ENCODE measurements around the gene BCOR. TPM values are rescaled to one million over a fixed set of nuclear protein-coding genes. Genes with fewer than 3 reads are reported as not detected.

The BCOR gene
- total RNA-seq, 1 donor from 2014 or later, result 37.3 TPM

DNA sequence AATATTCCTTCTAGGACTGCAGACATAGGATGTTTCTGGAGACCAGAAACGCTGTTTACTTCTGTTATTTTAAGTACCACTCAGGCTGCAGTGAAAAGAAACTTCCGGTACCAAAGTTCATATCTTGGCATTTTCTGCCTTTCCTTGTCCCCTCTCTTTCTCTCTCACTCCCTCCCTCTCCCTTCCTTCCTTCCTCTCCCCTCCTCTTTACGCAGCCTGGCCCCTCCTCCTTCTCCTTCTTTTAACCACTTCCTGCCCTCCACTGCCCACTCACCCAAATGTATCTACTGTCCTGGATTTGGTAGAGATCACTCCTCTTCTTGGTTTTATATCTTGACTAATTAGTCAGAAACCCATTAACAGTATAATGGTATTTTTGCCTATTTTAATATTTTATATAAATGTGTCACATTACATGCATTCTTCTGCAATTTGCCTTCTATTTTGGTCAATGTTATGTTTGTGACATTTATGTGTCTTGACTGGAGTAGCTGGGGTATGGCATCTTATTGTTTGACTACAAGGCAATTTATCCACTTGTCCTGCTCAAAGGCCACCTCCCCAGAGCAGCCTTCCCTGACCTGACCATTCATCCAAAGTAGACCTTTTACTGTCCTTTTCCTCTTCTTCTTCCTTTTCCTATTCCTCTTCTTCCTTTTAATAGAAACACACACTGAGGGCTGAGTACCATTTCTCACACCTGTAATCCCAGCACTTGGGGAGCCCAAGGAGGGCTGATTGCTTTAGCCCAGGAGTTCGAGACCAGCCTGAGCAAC, 56.9 kb downstream of the BCOR start:
- Mint-ChIP-seq H3K27me3 (no peaks in the 10 kb centered on the region), H3K36me3 (no peaks in the 10 kb centered on the region), H3K4me1 (ENCODE audit: unreplicated experiment) (no peaks in the 10 kb centered on the region), H3K4me3 (no peak overlapping the region), H3K27ac (no peak overlapping the region), H3K9me3 (peaks cover 5% of the 10 kb centered on the region)
- no peak for DNase-seq (ENCODE audit: extremely low spot score, unreplicated experiment)
- TF ChIP-seq, protein P1, sequence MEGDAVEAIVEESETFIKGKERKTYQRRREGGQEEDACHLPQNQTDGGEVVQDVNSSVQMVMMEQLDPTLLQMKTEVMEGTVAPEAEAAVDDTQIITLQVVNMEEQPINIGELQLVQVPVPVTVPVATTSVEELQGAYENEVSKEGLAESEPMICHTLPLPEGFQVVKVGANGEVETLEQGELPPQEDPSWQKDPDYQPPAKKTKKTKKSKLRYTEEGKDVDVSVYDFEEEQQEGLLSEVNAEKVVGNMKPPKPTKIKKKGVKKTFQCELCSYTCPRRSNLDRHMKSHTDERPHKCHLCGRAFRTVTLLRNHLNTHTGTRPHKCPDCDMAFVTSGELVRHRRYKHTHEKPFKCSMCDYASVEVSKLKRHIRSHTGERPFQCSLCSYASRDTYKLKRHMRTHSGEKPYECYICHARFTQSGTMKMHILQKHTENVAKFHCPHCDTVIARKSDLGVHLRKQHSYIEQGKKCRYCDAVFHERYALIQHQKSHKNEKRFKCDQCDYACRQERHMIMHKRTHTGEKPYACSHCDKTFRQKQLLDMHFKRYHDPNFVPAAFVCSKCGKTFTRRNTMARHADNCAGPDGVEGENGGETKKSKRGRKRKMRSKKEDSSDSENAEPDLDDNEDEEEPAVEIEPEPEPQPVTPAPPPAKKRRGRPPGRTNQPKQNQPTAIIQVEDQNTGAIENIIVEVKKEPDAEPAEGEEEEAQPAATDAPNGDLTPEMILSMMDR (conservative IDR thresholded peaks at IDR 0.05), result no peak

DNA sequence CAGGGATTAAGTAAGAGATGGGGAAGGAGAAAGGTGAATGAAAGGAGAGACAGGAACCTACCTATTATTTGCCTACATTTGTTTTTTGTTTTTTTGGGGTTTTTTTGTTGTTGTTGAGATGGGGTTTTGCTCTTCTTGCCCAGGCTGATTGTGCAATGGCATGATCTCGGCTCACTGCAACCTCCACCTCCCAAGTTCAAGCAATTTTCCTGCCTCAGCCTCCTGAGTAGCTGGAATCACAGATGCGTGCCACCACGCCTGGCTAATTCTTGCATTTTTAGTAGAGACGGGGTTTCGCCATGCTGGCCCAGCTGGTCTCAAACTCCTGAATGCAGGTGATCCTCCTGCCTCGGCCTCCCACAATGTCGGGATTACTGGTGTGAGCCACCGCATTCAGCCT, 57.9 kb downstream of the BCOR start:
- TF ChIP-seq, protein P1 (conservative IDR thresholded peaks at IDR 0.05), result no peak
- Mint-ChIP-seq H3K27ac (no peak overlapping the region), H3K4me1 (ENCODE audit: unreplicated experiment) (no peaks in the 10 kb centered on the region), H3K9me3 (peaks cover 5% of the 10 kb centered on the region), H3K27me3 (no peaks in the 10 kb centered on the region), H3K36me3 (no peaks in the 10 kb centered on the region), H3K4me3 (no peak overlapping the region)
- DNase-seq (ENCODE audit: extremely low spot score, unreplicated experiment), result no peak

DNA sequence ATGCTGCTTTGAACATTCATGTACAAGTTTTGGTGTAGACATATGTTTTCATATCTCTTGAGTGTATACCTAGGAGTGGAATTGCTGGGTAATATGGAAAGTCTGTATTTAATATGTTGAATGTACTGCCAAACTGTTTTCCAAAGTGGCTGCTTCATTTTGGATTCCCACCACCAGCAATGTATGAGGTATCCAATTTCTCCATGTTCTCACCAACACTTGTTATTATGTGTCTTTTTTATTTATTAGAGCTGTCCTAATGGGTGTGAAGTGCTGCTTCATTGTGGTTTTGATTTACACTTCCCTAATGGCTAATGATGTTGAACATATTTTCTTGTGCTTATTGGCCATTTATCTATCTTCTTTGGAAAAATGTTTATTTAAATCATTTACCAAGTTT, 60.4 kb downstream of the BCOR start:
- TF ChIP-seq, protein P1 (conservative IDR thresholded peaks at IDR 0.05), result no peak
- Mint-ChIP-seq H3K4me3 (no peak overlapping the region), H3K36me3 (no peaks in the 10 kb centered on the region), H3K27ac (no peak overlapping the region), H3K4me1 (ENCODE audit: unreplicated experiment) (no peaks in the 10 kb centered on the region), H3K9me3 (no peaks in the 10 kb centered on the region), H3K27me3 (no peaks in the 10 kb centered on the region)
- no peak for DNase-seq (ENCODE audit: extremely low spot score, unreplicated experiment)

DNA sequence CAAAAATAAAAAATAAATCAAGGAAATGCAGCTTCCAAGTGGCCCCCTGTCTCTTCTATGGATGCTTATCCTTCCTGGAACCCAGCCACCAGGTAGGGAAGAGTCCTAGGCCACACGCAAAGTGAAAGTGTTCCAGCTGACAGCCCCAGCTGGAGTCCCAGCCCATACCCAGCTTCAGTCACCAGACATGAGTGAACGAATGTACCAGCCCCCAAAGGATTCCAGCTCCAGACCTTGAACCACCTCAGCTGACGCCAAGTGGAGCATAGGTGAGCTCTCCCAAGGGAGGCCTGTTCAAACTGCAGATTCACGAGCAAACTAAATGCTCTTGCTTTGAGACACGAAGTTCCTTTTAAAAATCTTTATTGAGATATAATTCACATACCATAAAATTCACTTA, 62.0 kb downstream of the BCOR start:
- Mint-ChIP-seq H3K9me3 (no peaks in the 10 kb centered on the region), H3K27me3 (no peaks in the 10 kb centered on the region), H3K36me3 (no peaks in the 10 kb centered on the region), H3K27ac (no peak overlapping the region), H3K4me1 (ENCODE audit: unreplicated experiment) (peaks cover 5% of the 10 kb centered on the region), H3K4me3 (no peak overlapping the region)
- TF ChIP-seq, protein P1 (conservative IDR thresholded peaks at IDR 0.05), result no peak
- DNase-seq (ENCODE audit: extremely low spot score, unreplicated experiment), result no peak

DNA sequence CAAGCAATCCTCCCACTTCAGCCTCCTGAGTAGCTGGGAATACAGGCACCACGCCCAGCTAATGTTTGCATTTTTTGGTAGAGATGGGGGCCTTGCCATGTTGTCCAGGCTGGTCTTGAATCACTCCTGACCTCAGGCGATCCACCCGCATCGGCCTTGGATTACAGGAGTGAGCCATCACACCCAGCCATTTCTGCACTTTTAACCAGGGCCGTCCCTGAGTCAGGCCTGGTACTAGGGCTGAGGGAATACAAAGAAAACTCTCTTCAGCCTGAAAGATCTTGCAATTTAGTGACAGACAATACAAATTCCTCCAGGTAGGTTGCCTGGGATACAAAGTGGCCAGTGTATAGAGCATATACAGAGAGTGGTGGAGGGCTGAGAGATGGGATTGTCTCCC, 65.8 kb downstream of the BCOR start:
- Mint-ChIP-seq H3K4me3 (no peak overlapping the region), H3K27ac (no peak overlapping the region), H3K27me3 (no peaks in the 10 kb centered on the region), H3K9me3 (peaks cover 5% of the 10 kb centered on the region), H3K4me1 (ENCODE audit: unreplicated experiment) (peaks cover 5% of the 10 kb centered on the region), H3K36me3 (no peaks in the 10 kb centered on the region)
- TF ChIP-seq, protein P1 (conservative IDR thresholded peaks at IDR 0.05), result no peak
- no peak for DNase-seq (ENCODE audit: extremely low spot score, unreplicated experiment)

Measured in type B pancreatic cell (in vitro differentiated cells).